Activated CD4-positive, alpha-beta T cell treated with anti-CD3 and anti-CD28 coated beads, Interleukin-2, amount 50 U/mL, for 4 hours (primary cell): Measurements from ENCODE around the gene TGFB3.
A peak's percentile ranks its signal among the peaks of the same experiment; 100 is the strongest.
"Not testable (repeated sequence)": the region's sequence is repeated elsewhere in the genome, so short reads cannot be mapped to it uniquely, and the experiment has no call there.

ENCODE experiments used
- DNase-seq, 2 experiments: peaks; one replicate each; pipeline ENCODE4 v3.0.0-alpha.2; 2020

Gene TGFB3

DNA sequence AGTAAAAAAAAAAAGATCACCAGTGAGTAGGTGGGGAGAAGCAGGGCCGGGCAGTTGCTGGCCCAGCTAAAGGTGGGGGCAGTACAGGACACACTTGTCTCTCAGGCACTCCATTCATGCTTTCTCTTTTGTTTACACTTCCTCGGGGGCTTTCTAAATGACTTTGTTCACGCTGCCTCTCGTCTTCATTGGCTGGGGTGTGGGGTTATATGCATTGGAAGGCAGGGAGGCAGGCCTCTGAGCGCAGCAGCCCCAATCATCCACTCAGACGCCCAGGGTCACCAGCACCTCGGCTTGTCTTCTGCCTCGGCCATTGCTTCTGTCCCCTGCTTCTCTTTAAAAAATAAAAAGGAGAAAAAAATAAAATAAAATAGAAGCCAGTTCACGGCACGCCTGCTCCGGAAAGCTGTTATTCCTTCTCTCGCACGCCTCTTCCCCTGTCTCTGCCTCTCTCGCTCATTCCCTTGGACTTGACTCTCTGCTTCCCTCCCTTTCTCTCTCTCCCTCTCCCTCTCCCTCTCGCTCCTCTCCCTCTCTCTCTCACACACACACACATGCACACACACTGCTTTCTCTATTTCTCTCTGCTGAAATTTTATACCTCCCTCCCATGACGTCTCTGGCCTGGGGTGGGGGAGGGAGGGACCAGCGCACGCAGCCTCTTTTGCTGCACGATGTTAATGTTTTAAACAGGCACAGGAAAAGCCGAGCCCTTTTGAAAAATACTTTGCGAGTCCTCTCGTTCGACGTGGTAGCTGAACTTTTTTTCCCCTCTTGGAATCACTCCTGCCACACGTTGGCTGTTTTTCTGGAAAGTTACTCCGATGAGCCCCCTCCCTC, at the start of gene TGFB3:
Gene TGFB3 (minus strand): TSS at position 570 of the 840 bp plus-strand sequence. CDS start 1,102 bp downstream, outside the sequence.
- peak; percentile 55 to 59 for DNase-seq

DNA sequence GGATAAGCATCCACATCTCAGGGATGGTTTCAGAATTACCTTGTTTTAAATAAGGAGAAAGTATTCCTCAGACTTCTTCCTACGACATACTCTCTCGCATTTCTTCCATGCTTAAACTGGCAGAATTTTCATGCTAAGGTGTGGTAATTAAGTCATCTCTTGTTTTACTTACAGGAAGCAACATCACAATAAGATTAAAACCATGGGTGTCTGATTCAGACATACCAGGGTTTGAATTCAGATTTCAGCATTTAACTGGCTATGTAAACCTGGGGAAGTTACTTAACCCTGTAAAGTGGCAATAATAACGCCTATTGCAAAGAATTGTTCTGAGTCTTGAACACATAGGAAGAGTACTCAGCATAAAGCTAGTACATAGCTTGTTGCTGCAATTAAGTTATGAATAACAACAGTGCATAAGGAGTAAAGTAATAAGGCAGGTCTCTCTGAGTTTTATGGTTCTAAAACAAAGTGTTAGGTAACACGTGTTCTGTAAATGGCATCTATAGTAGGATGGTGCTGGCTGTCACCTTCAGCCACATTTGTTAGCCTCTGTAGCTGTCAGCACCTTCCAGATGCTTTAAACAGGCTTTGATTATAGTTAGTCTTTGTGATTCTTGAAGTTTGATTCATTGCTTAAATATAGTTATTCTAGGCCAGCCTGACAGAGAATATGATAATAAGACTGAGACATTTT, 42.6 kb upstream of the TGFB3 start:
- no peak for DNase-seq

DNA sequence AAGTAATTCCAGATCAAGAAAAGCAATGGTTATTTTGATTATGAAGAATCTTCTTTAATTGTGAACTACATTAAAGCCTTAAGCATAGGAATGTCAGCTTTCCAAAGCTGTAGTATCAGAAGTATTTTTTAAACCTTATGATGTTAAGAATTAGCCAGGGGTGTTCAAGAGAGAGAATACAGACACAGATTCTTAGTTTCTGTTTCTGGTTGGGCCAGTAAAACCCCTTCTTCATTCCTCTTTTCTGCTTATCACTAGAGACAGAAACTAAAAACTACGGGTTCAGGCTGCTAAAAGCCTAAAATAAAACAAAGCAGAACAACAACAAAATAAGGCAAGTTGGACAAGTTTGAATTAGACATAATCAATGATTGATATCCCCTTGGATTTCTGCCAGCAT, 42.0 kb upstream of the TGFB3 start:
- DNase-seq: no peak

DNA sequence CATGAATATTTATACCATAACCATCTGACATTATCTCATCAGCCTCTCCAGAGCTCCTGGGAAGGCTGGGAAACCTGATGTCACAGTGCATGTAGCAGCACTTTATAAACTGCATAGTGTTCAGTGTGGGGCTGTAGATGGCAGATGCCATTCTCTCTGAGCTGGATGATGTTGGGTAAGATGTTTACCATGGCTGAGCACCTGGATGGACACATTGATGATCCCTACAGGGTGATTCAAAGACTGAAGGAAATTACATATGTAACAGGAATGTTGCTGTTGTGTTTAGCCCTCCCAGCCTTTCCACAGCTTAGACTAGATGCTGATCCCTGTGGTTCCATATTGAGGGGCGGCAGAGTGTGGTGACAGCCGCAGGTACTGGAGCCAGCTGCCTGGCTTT, 41.2 kb upstream of the TGFB3 start:
- DNase-seq: no peak

DNA sequence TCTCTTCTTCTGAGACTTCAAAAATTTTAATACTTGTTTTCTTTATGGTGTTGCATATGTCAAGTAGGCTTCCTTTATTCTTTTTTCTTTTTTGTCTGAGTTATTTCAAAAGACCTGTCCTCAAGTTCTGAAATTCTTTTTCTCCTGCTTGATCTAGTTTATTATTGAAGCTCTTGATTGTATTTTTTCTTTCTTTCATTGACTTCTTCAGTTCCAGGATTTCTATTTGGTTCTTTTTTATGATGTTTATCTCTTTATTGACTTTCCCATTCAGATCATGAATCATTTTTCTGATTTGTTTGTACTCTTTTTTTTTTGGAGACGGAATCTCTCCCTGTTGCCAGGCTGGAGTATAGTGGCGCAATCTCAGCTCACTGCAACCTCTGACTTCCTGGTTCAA, 37.9 kb upstream of the TGFB3 start:
- DNase-seq: no peak

DNA sequence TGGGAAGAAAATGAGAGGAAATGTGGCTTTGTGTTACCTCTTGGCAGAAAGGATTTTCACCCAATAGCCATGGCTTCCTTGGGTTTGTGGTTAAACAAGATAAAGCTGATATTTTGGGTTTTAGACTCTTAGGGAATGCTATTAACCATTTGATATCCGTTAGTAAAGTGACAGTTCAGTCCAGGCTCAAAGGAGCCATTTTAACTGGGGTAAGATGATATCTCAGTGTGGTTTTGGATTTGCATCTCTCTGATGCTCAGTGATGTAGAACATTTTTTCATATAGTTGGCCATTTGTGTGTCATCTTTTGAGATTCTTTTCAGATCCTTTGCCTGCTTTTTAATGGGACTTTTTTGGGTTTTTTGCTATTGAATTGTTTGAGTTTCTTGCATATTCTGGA, 33.9 kb upstream of the TGFB3 start:
- no peak for DNase-seq

DNA sequence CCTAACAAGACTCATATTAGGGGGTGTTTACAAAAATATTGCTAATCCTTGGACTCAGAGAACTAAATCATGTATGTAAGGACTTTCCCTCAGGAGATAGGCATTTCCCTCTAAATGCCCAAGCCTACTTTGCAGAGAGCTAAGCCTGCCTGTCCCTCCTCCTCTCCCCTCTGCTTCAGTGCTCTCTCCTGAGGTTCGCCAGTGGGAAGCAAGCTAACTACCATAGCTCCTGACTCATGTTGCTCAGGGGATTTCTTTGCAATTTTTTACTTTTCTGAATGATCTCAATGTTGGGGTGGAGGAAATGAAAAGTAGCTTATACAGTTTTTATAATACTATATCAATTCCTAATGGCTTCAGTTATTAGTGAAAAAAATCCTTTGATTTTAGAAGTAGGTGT, 33.4 kb upstream of the TGFB3 start:
- DNase-seq: no peak

DNA sequence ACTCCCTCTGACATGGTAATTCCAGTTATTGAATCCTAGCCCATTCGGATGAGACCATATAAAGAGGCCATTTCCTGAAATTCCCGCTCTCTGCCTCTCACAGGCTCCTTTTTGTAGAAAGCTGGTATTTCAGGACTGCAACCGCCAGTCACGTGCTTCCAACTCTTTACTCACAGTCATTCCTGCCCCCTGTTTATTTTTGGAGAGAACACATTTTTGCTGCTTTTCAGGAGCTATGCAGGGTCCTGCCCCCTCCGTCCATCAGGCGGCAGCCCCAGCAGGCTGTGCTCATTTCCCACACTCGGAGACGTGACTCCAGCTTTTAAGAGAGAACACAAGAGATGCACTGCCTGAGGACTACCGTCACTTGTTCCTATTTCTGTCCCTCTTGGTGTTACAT, 30.6 kb upstream of the TGFB3 start:
- no peak for DNase-seq

DNA sequence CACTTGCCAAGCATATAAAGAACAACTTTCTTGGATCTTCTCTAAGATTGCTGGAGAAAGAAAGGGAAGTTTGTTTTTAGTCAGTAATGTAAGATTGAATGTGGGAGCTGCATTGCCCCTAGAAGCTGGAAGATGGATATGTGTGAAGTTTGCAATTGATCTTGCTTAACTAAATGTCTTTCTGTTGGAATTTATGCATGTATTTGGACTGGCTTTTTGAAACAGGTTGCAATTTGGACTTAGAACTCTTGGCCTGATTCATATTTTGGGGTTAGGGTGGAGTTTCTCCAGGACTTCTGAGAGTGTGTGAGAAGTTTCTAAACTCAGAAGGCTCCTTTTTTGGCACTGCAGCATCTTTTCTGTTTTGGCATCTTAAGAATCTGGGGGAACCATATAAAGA, 30.1 kb upstream of the TGFB3 start:
- no peak for DNase-seq

DNA sequence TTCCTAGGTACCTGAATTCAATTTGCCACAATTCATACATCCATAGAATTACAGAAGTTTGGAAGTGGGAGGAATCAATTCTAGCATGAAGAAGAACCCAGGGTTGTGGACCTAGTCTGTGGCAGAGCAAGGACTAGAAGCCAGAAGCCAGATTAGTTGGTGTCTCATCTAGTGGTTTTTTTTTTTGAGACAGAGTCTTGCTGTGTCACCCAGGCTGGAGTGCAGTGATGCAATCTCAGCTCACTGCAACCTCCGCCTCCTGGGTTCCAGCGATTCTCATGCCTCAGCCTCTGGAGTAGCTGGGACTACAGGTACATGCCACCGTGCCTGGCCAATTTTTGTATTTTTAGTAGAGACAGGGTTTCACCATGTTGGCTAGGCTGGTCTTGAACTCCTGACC, 27.8 kb upstream of the TGFB3 start:
- DNase-seq: not testable (repeated sequence)

DNA sequence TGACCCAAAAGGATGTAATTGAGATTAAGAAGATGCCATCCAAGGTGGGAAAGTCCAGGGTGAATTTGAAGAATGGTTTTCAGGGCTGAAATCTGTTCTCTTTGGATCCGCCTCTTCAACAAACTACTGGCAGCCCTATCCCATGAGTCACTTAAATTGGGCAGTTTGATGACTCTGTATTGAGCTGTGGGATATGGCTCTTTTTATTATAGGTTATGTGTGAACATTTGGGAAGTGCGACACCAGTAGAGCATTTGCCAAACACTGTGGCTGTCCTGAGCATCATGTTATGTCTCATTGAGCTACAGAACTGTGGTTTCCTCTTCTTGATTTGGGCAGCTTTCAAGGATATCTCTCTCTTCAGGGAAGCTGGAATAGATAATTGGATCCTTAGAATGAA, 26.1 kb upstream of the TGFB3 start:
- no peak for DNase-seq

DNA sequence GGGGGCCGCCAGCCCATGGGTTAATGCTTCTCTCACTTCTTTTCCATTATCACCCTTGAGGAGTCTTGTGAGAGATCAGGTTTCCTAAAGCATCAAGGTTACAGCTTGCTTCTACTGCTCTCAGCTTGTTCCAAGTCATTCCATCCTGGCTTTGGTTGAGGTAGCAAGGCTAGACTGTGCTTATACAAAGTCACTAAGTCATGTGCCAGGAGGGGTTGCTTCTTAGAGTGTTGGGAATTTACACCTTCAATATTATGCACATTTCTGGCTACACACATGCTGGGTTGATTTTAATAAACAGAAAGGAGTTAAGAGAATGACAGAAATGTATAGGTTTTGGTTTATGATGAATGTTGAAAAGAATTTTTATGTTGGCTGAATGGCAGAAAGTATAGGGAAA, 25.6 kb upstream of the TGFB3 start:
- DNase-seq: no peak

DNA sequence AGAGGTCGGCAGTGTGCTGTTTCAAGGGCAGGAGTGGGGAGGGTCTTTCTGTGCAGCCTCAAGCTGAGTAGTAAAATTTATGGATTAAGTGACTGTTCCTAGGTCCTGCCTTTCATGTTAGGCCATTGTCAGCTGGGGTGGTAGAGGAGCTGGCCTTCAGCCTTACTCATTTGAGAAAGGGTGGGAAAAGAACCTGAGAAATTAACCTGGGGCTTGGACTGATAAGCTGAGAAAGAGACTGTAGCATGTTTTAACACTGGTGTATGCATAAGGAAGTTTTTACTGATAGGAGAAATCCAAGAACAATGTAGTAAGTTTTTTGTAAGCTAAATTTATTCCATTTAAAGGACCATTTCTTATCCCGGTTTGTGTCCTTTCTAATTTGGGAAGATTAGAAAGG, 24.5 kb upstream of the TGFB3 start:
- DNase-seq: no peak

DNA sequence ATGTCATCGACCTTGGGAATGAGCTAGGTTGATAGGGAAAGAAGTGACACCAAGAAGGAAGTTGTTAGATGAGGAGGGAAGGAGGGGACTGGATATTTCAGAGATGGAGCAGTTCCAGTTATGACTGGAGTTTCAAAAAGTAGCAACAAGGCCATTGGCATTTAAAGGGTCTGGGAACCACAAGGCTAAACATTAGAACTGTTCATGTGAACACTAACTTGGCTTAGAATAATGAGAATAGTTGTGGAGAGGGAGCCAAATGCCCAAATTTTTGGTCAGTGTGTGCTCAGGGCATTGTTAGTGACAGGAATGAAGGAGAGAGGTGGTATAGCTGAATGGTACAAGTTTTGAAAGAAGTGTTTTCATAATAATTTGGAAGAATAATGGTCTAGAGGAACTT, 20.6 kb upstream of the TGFB3 start:
- no peak for DNase-seq

DNA sequence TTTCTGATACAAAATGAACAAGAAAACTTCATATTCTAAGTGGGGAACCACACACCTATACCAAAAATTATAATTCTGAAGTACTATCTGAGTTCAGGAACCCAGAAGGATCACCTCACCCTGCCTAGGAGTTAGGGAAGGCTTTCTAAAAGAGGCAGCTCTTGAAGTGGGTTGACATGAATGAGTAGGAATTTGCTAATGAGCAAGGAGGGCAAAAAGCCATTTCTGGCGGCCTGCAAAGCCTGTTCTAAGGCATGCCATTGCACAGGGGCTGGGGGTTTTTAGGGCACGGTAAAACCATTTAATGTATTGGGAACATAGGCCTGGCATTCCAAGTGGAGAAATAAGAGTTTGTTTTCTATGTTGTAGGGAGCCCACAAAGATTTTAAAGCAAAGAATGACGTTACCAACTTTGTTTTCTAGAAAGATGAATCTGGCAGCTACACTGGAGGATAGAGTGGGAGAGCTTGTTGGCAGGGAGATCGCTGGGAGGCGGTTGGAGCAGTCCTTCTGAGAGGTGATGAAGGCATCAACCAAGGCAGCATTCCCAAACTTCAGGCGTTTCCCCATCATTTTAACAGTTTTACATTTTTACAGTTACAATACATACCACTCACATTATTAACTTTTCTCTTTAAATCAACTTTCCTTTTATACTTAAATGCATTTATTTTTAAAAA, 17.9 kb upstream of the TGFB3 start:
- no peak for DNase-seq

DNA sequence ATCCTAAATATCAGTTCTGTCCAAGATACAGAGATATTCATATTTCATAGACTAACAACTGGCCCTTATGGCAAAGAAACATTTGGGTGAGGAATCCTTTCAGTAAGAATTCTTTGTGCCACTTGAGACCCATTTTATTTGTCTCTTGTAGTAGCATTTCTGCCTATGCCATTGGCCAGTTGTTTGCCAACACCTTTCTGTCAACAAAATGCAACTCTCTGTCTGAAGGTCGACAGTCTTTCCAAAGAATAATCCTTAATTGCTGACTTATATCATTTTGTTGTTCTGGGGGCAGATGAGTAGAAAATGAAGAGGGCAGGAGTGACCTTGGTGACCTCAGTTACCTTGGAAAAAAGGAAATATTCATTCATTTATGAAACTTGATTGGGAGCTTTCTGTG, 14.7 kb upstream of the TGFB3 start:
- DNase-seq: no peak

DNA sequence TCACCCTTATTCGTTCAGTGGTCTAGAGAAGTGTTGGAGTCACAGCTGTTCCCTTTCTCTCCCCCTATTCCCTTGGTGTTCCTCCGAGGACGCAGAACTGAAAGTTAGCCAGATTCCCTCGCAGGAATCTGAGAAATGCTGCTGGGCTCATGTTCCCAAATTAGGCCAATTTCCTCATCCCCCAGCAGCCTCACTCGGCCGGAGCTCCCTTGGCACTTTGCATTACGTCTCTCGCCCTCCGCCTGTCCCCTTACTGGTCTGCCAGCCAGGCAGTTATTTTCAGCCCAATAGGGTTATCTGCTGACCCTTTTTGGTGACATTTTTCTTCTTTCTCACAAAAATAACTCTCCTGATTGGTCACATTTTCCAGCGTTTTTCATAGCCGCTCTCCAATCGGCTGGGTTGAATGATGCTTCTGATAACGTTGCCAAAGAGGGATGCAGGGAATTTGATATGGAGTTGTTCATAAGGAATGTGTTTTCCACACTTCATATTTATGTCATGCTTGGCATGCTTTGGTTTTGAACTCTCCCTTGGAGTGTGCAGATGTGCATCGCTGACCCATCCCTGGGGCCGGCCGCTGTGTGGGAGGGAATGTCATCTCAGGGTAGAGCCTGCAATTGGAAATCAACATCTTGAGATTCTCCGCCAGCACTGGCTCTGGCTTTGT, 13.7 kb upstream of the TGFB3 start:
- no peak for DNase-seq

DNA sequence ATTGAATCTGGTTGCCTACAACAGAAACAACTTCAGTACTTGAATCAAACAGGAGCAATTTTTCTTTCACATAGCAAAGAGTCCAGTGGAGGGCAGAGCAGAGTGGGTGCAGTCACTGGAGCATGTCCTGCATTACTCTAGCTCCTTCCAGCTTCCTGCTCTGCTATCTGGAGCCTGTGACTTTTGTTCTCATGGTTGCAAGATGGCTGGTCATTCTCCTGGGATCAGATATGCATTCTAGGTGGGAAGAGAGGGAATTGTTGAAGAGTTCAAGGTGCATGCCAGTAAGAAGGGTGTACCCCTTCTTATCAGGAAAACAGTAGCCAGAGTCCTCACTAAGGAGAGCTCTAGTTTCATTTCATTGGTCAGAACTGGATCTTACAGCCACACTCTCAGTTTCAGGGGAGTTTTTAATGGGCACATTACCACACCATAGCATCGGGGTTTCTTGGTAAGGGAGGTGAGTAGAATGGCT, 11.8 kb upstream of the TGFB3 start:
- no peak for DNase-seq

DNA sequence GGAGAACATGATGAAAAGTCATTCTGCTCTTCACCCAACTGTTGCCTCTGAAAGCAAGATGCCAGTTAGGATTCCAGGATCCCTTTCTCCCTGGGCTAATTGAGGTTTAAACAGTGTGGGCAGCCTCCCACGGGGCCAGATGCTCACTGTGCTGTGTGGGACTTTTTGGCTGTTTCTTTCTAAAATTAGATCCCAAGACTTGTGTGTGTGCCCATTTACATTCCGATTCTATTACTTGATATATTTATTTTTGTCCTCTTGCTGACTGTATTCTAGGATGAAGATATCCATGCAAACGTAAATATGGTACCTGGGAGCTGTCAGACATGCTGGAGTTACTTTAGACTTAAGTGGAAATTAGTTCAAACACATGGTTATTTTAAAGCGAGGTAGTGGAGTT, 10.0 kb upstream of the TGFB3 start:
- DNase-seq: no peak

DNA sequence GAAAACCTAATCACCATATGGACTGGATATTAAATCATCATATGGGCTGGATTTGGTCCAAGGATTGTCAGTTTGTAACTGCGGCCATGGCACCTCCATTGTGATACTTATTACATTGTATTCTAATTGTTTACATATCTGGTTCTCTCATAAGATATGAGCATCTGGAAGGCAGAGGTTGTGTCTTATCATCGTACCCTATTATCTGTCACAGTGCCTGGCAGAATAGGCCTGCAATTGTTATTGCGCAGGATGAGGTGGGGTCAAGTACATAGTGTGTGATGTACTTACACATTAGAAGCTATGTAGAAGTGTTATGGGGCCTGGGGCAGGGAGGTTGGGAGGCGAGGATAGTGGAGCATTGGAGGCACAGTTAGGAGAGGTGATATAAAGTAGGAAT, 8.5 kb upstream of the TGFB3 start:
- no peak for DNase-seq

DNA sequence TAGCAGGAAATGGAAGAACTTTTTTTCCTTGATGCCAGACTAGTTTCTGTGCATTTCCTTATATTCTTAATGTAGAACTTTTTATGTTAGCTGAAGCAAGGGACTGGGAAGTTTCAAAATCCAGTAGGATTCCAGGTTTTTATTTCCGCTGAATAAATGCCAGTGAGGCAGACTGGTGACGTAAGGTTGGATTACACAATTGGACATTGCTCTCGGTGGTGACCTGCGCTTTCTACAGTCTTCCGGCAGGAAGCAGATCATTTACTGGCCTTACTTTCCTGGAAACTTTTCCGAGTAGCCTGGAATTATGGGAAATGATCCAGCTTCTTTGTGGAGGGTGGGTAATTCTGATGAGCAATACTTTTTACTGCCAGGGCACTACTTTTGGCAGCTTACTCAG, 7.3 kb upstream of the TGFB3 start:
- no peak for DNase-seq

DNA sequence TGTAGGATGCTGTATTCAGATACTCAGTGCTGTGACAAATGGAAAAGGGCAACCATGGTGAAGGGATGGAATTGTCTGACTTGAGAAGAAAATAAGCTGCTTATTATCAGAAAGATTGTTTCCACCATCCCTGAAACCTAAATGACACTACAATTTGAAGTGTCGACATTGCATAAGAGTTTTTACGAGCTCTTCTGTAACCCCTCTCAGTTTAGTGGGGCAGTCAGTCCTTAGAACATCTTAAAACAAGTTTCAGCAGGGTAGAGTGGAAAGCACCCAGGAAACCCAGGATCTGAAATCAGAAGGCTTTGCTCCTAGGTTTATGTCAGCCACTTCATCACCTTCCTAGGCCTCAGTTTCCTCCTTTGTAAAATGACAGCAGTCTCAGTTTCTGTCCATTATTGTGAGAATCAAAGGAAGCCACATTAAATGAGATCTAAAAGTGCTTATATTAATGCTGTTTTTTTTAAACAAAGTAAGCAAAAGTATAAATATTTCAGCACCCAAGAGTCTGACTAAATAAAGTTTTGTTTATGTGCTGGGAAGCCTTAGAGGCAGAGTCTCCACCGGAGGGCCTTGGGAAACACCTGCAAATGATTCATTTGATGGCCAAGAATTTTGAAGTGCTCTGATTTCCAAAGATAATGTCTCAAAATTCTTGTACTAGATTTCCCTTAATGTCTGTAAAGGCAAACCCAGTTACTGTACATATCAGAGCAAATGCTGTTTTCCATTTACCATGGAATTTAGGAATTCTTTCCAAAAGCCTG, 5.6 kb upstream of the TGFB3 start:
- no peak for DNase-seq

DNA sequence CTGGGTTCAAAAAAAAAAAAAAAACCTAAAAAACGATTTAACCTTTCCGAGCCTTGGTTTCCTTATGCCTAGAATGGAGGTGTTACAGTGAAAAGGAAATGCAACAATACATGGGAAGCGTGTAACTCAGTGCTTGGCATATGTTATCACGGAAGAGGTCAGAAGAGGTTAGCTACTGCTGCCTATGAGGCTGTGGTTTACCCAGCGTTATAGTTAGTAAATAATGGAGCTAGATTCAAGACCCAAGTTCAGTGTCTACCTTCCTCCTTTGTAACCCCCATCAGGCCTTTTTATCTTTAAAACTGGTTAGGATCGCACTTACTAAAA, 4.6 kb upstream of the TGFB3 start:
- DNase-seq: no peak
